ENCODE measurements around the gene ADAM15. TPM values are rescaled to one million over a fixed set of nuclear protein-coding genes. Genes with fewer than 3 reads are reported as not detected.

ADAM15 gene
- total and polyA plus RNA-seq, 2 donors (not counting 3 experiments of a cell fraction or from before 2014, with no cell fraction given), result 295 to 299 TPM

GRCh38 chr1:155057788-155058211, 6.7 kb downstream of the ADAM15 start:
- Histone ChIP-seq H3K9me3 (replicated peaks; ENCODE audit: control insufficient read depth, insufficient read depth, low read length) (no peaks in the 10 kb centered on the region), H3K9me1 (replicated peaks; ENCODE audit: control insufficient read depth, extremely low read depth, insufficient read depth, low read length) (no peaks in the 10 kb centered on the region), H3K27ac (ENCODE audit: insufficient read depth, low read depth, low read length) (no peak overlapping the region), H3K4me1 (ENCODE audit: control insufficient read depth, extremely low read depth, insufficient read depth, low read length) (peaks cover 8% of the 10 kb centered on the region), H3K4me3 (replicated peaks in 1 of 3; ENCODE audit: insufficient read depth in 1 of 3, low read depth in 1 of 3, low read length in 3 of 3) (no peak overlapping the region), H3K79me2 (ENCODE audit: control insufficient read depth, insufficient read depth, low read length) (peaks cover 10% of the 10 kb centered on the region), H2AFZ (ENCODE audit: low read depth, low read length) (no peak overlapping the region), H3K4me2 (ENCODE audit: insufficient read depth, low read length) (no peak overlapping the region), H4K20me1 (replicated peaks; ENCODE audit: control insufficient read depth, extremely low read depth, insufficient read depth, low read length) (no peaks in the 10 kb centered on the region), H3K27me3 (ENCODE audit: control insufficient read depth in 2 of 2, insufficient read depth in 2 of 2, low read length in 2 of 2) (no peaks in the 10 kb centered on the region), H3K9ac (replicated peaks; ENCODE audit: extremely low read depth, insufficient read depth, low read length) (no peak overlapping the region), H3K36me3 (ENCODE audit: control insufficient read depth in 2 of 2, extremely low read depth in 1 of 2, insufficient read depth in 2 of 2, low read length in 2 of 2) (peaks cover 12 to 49% of the 10 kb centered on the region in 2 experiments)
- ChIA-PET POLR2A (no interaction called here), CTCF (interaction anchor here (0.6 to 1.8 kb wide), 4 partner anchors 14 to 102 kb away, joined by 3 to 8 read pairs (median 5); partner anchors contain the start of gene PBXIP1)
- intact Hi-C loops (cut with micrococcal nuclease) (no loop called here), dilution Hi-C loops (cut with MboI; ENCODE audit: extremely low pct_ligation_motif_present, low sequenced_read_pairs) (no loop called here)
- DNase-seq (ENCODE audit: low read depth, low spot score), result no peak
- TF ChIP-seq EZH2 (IDR thresholded peaks at IDR 0.05; ENCODE audit: borderline replicate concordance, low read depth, low read length, severe bottlenecking) (no peak), POLR2A (IDR thresholded peaks at IDR 0.05; ENCODE audit: low read depth, low read length) (no peak)
- BruUV-seq (replicated peaks), result TSS peak; percentile 23
- no peak for FAIRE-seq

- no peak for DNase-seq (ENCODE audit: low read depth, low spot score)
- Histone ChIP-seq H3K36me3 (ENCODE audit: control insufficient read depth in 2 of 2, extremely low read depth in 1 of 2, insufficient read depth in 2 of 2, low read length in 2 of 2) (peaks cover 12 to 42% of the 10 kb centered on the region in 2 experiments), H3K4me3 (replicated peaks in 1 of 3; ENCODE audit: insufficient read depth in 1 of 3, low read depth in 1 of 3, low read length in 3 of 3) (no peak overlapping the region), H3K27ac (ENCODE audit: insufficient read depth, low read depth, low read length) (no peak overlapping the region), H2AFZ (ENCODE audit: low read depth, low read length) (no peak overlapping the region), H3K4me1 (ENCODE audit: control insufficient read depth, extremely low read depth, insufficient read depth, low read length) (peaks cover 10% of the 10 kb centered on the region), H3K9ac (replicated peaks; ENCODE audit: extremely low read depth, insufficient read depth, low read length) (no peak overlapping the region), H3K4me2 (ENCODE audit: insufficient read depth, low read length) (no peak overlapping the region), H3K9me3 (replicated peaks; ENCODE audit: control insufficient read depth, insufficient read depth, low read length) (no peaks in the 10 kb centered on the region), H3K9me1 (replicated peaks; ENCODE audit: control insufficient read depth, extremely low read depth, insufficient read depth, low read length) (no peaks in the 10 kb centered on the region), H4K20me1 (replicated peaks; ENCODE audit: control insufficient read depth, extremely low read depth, insufficient read depth, low read length) (no peaks in the 10 kb centered on the region), H3K27me3 (ENCODE audit: control insufficient read depth in 2 of 2, insufficient read depth in 2 of 2, low read length in 2 of 2) (no peaks in the 10 kb centered on the region), H3K79me2 (ENCODE audit: control insufficient read depth, insufficient read depth, low read length) (peaks cover 5% of the 10 kb centered on the region)
- TF ChIP-seq MYC (IDR thresholded peaks at IDR 0.05; ENCODE audit: low read depth, low read length) (no peak), EZH2 (IDR thresholded peaks at IDR 0.05; ENCODE audit: borderline replicate concordance, low read depth, low read length, severe bottlenecking) (no peak), JUN (IDR thresholded peaks at IDR 0.05; ENCODE audit: borderline replicate concordance, insufficient read depth, insufficient read length, low read depth) (no peak), GATA2 (IDR thresholded peaks at IDR 0.05; ENCODE audit: insufficient read depth, insufficient read length, low read depth, low read length) (no peak), MAX (IDR thresholded peaks at IDR 0.05; ENCODE audit: insufficient read depth, insufficient read length) (no peak), CTCF (IDR thresholded peaks at IDR 0.05; ENCODE audit: extremely low read depth in 1 of 2, insufficient read depth in 1 of 2, low read depth in 1 of 2, low read length in 2 of 2) (no peak), FOS (IDR thresholded peaks at IDR 0.05; ENCODE audit: borderline replicate concordance, insufficient read depth, low read length) (no peak), POLR2A (IDR thresholded peaks at IDR 0.05; ENCODE audit: low read depth, low read length) (no peak), POLR2AphosphoS5 (IDR thresholded peaks at IDR 0.05; ENCODE audit: insufficient read depth, low read depth, low read length) (no peak)
- FAIRE-seq, result no peak
- intact Hi-C loops (cut with micrococcal nuclease) (loop anchor here (1.0 kb wide), 4 partner anchors 8 to 154 kb away; no protein-coding TSS in a partner anchor), dilution Hi-C loops (cut with MboI; ENCODE audit: extremely low pct_ligation_motif_present, low sequenced_read_pairs) (no loop called here)
- CTCF ChIA-PET, result interaction anchor here (0.6 to 3.7 kb wide), 15 partner anchors 9 to 301 kb away, joined by 3 to 67 read pairs (median 6); partner anchors contain the start of genes ADAM15, CKS1B, FLAD1 and KRTCAP2
- no TSS peak for BruUV-seq (replicated peaks)
- POLR2A ChIA-PET, result interaction anchor here (1.1 kb wide), 1 partner anchor 62 kb away, joined by 3 read pairs; no protein-coding TSS in a partner anchor
These were observed 9.6 kb downstream of the ADAM15 start for GRCh38 chr1:155060736-155061135.

Data from endothelial cell of umbilical vein (primary cell).